ENCODE data around the gene ERP44. TPM values are rescaled to one million over a fixed set of nuclear protein-coding genes. Genes with fewer than 3 reads are reported as not detected.

Gene ERP44
- polyA plus RNA-seq, 4 donors, result 11.9 to 43.6 (median 21.1) TPM

DNA sequence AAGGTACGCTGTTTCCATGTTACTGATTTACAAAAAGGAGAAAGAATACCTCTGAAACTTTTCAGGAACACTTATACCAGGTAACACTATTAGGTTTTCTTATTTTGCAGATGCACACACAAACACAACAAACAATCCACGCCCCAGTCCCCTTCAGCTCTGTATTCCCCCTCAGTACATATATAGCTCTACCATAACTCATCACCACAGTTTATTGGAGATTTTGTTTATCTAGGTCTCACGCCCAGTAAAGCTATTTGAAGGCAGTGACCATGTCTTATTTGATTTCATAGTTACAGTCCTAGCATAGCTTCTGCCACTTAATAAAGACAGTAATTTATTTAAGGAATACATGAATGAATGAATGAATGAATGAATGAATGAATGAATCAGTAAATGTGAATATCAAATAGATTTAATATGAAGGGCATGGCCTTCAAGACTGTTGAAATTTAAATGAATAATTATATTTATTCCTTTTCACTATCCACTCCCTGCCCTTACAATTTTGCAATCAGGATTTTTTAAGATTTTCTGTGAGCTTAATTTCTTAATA, 33.2 kb upstream of the ERP44 start:
- Histone ChIP-seq H3K4me3 (ENCODE audit: low read depth in 1 of 3, low read length in 3 of 3) (no peak overlapping the region), H3K27me3 (ENCODE audit: control insufficient read depth in 3 of 3, insufficient read depth in 3 of 3, low read length in 3 of 3) (no peaks in the 10 kb centered on the region), H3K9me3 (ENCODE audit: control insufficient read depth in 2 of 2, insufficient read depth in 1 of 2, low read depth in 1 of 2, low read length in 1 of 2) (no peaks in the 10 kb centered on the region), H3K4me1 (ENCODE audit: control insufficient read depth in 3 of 3, insufficient read depth in 2 of 3, low read depth in 1 of 3, low read length in 2 of 3) (no peaks in the 10 kb centered on the region), H3K27ac (ENCODE audit: low read depth in 1 of 3, low read length in 2 of 3) (no peak overlapping the region), H3K36me3 (ENCODE audit: control insufficient read depth in 3 of 3, insufficient read depth in 2 of 3, low read depth in 1 of 3, low read length in 3 of 3) (peaks cover 0 to 6% (median 1%) of the 10 kb centered on the region in 3 donors)
- WGBS, 3 donors, result 93 to 99% (median 96%) methylated on average over 3 of the region's 3 CpGs
- FAIRE-seq, result no peak
- no peak for DNase-seq

DNA sequence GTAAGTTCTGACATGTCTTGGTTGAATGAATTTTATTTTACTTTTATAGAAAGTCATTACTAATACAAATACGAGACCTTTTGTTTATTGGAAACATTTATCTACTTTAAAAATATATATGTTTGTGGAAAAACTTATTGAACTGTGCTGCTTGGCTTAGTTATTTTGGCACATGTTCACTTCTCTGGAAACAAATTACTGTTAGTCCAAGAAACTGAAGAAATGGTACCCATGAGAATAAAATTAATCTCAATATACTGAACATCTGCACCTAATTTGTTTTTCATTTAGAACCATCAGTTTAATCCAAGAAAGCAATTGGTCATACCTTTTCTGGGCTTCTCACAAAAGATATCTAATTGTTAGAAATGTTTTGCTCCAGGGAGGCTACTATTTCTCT, 32.4 kb upstream of the ERP44 start:
- Histone ChIP-seq H3K4me3 (ENCODE audit: low read depth in 1 of 3, low read length in 3 of 3) (no peak overlapping the region), H3K4me1 (ENCODE audit: control insufficient read depth in 3 of 3, insufficient read depth in 2 of 3, low read depth in 1 of 3, low read length in 2 of 3) (no peaks in the 10 kb centered on the region), H3K27ac (ENCODE audit: low read depth in 1 of 3, low read length in 2 of 3) (no peak overlapping the region), H3K36me3 (ENCODE audit: control insufficient read depth in 3 of 3, insufficient read depth in 2 of 3, low read depth in 1 of 3, low read length in 3 of 3) (peaks cover 0 to 8% (median 1%) of the 10 kb centered on the region in 3 donors), H3K27me3 (ENCODE audit: control insufficient read depth in 3 of 3, insufficient read depth in 3 of 3, low read length in 3 of 3) (no peaks in the 10 kb centered on the region), H3K9me3 (ENCODE audit: control insufficient read depth in 2 of 2, insufficient read depth in 1 of 2, low read depth in 1 of 2, low read length in 1 of 2) (no peaks in the 10 kb centered on the region)
- no peak for FAIRE-seq
- DNase-seq, result no peak
- 89 to 100% (median 94%) methylated on average over 1 of the region's 1 CpG for WGBS, 3 donors

DNA sequence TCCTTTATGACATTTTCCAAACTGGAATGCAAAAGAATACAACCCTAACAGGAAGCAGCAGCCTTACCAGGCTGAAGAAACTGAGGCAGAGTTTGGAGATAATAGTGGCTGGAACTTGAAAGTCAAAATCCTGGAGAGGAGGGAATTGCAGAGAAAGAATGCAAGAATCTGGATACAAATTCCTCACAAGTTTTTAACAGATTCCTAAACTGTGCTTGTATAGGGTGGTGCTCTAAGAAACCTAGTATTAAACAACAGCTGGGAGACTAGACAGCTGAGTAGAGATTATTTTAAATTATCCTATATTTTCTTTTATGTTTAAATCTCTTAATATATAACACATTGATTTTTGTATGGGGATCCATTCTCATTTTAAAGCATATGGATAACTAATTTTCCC, 31.0 kb upstream of the ERP44 start:
- Histone ChIP-seq H3K36me3 (ENCODE audit: control insufficient read depth in 3 of 3, insufficient read depth in 2 of 3, low read depth in 1 of 3, low read length in 3 of 3) (peaks cover 0 to 8% (median 1%) of the 10 kb centered on the region in 3 donors), H3K4me3 (ENCODE audit: low read depth in 1 of 3, low read length in 3 of 3) (no peak overlapping the region), H3K9me3 (ENCODE audit: control insufficient read depth in 2 of 2, insufficient read depth in 1 of 2, low read depth in 1 of 2, low read length in 1 of 2) (no peaks in the 10 kb centered on the region), H3K4me1 (ENCODE audit: control insufficient read depth in 3 of 3, insufficient read depth in 2 of 3, low read depth in 1 of 3, low read length in 2 of 3) (no peaks in the 10 kb centered on the region), H3K27ac (ENCODE audit: low read depth in 1 of 3, low read length in 2 of 3) (no peak overlapping the region), H3K27me3 (ENCODE audit: control insufficient read depth in 3 of 3, insufficient read depth in 3 of 3, low read length in 3 of 3) (no peaks in the 10 kb centered on the region)
- DNase-seq (no peak), FAIRE-seq (no peak)

DNA sequence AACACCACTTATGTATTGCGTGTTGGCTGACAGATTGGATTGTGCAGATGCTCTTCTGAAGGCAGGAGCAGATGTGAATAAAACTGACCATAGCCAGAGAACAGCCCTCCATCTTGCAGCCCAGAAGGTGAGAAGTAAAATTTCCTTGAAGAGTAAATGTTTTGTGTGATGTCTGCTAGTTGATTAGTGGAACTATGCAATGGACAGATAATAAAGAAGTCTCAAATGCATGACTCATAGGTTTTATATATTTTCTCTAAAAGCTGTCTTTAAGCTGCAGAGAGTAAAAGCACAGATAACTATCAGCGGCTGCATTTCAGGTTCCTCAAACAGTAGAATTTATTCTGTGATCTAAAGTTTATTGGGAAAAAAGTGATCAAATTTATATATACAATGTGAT, 27.6 kb upstream of the ERP44 start:
- no peak for FAIRE-seq

DNA sequence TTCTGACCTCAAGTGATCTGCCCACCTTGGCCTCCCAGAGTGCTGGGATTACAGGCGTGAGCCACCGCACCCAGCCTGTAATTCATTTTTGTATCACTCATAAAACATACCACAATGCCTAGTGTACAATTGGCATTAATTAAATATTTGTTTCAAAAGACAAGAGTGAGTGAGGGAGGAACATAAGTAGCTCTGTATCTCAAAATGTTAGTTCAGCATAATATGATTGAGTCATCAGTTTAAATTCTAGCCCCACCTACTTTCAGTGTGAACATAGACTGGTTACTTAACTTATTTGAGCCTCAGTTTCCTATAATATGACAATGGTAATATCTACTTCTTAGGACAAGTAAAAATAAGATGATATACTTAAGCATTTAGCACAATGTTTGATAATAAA, 27.1 kb upstream of the ERP44 start:
- FAIRE-seq, result no peak
- DNase-seq, result no peak
- Histone ChIP-seq H3K4me1 (ENCODE audit: control insufficient read depth in 3 of 3, insufficient read depth in 2 of 3, low read depth in 1 of 3, low read length in 2 of 3) (no peaks in the 10 kb centered on the region), H3K27ac (ENCODE audit: low read depth in 1 of 3, low read length in 2 of 3) (no peak overlapping the region), H3K36me3 (ENCODE audit: control insufficient read depth in 3 of 3, insufficient read depth in 2 of 3, low read depth in 1 of 3, low read length in 3 of 3) (peaks cover 0 to 6% (median 1%) of the 10 kb centered on the region in 3 donors), H3K9me3 (ENCODE audit: control insufficient read depth in 2 of 2, insufficient read depth in 1 of 2, low read depth in 1 of 2, low read length in 1 of 2) (peaks cover 0 to 2% of the 10 kb centered on the region in 2 donors), H3K27me3 (ENCODE audit: control insufficient read depth in 3 of 3, insufficient read depth in 3 of 3, low read length in 3 of 3) (no peaks in the 10 kb centered on the region), H3K4me3 (ENCODE audit: low read depth in 1 of 3, low read length in 3 of 3) (no peak overlapping the region)
- WGBS, 3 donors, result 96 to 98% (median 97%) methylated on average over 2 of the region's 2 CpGs

More for the DNA sequence above, 27.6 kb upstream of the ERP44 start:
- H3K27me3 ChIP-seq (ENCODE audit: control insufficient read depth in 3 of 3, insufficient read depth in 3 of 3, low read length in 3 of 3), result no peaks in the 10 kb centered on the region
- peaks cover 0 to 6% (median 1%) of the 10 kb centered on the region in 3 donors for H3K36me3 ChIP-seq (ENCODE audit: control insufficient read depth in 3 of 3, insufficient read depth in 2 of 3, low read depth in 1 of 3, low read length in 3 of 3)
- peaks cover 0 to 2% of the 10 kb centered on the region in 2 donors for H3K9me3 ChIP-seq (ENCODE audit: control insufficient read depth in 2 of 2, insufficient read depth in 1 of 2, low read depth in 1 of 2, low read length in 1 of 2)
- H3K4me3 ChIP-seq (ENCODE audit: low read depth in 1 of 3, low read length in 3 of 3), result no peak overlapping the region
- WGBS, 3 donors, result 94 to 98% (median 95%) methylated on average over 2 of the region's 2 CpGs
- H3K27ac ChIP-seq (ENCODE audit: low read depth in 1 of 3, low read length in 2 of 3), result no peak overlapping the region
- DNase-seq, result no peak
- no peaks in the 10 kb centered on the region for H3K4me1 ChIP-seq (ENCODE audit: control insufficient read depth in 3 of 3, insufficient read depth in 2 of 3, low read depth in 1 of 3, low read length in 2 of 3)

DNA sequence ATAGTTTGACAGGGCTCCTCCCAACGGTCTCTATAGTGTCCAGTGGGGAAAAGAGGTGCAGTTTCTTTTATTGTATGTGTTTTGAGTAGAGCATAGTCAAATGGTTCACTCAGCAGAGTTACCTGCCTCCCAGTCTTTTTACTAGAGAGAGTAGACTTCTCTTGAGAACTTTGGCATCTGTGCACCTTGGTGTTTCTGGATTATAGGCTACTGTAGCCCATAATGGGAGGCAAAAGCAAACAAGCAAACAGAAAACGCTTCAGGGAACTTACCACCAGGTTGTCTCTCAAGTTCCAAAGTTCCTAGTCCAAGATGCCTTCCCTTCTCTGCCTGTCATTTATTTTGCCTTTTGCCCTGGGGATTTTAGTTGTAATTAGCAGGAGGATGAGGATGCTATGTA, 26.4 kb upstream of the ERP44 start:
- 67 to 84% (median 70%) methylated on average over 2 of the region's 2 CpGs for WGBS, 3 donors
- FAIRE-seq (no peak), DNase-seq (peak in 1 of 2 donors; percentile 6)
- no peak overlapping the region for H3K27ac ChIP-seq (ENCODE audit: low read depth in 1 of 3, low read length in 2 of 3)
- peaks cover 0 to 2% of the 10 kb centered on the region in 2 donors for H3K9me3 ChIP-seq (ENCODE audit: control insufficient read depth in 2 of 2, insufficient read depth in 1 of 2, low read depth in 1 of 2, low read length in 1 of 2)
- H3K27me3 ChIP-seq (ENCODE audit: control insufficient read depth in 3 of 3, insufficient read depth in 3 of 3, low read length in 3 of 3), result no peaks in the 10 kb centered on the region
- no peak overlapping the region for H3K4me3 ChIP-seq (ENCODE audit: low read depth in 1 of 3, low read length in 3 of 3)
- H3K36me3 ChIP-seq (ENCODE audit: control insufficient read depth in 3 of 3, insufficient read depth in 2 of 3, low read depth in 1 of 3, low read length in 3 of 3), result peaks cover 0 to 6% (median 1%) of the 10 kb centered on the region in 3 donors
- no peaks in the 10 kb centered on the region for H3K4me1 ChIP-seq (ENCODE audit: control insufficient read depth in 3 of 3, insufficient read depth in 2 of 3, low read depth in 1 of 3, low read length in 2 of 3)

DNA sequence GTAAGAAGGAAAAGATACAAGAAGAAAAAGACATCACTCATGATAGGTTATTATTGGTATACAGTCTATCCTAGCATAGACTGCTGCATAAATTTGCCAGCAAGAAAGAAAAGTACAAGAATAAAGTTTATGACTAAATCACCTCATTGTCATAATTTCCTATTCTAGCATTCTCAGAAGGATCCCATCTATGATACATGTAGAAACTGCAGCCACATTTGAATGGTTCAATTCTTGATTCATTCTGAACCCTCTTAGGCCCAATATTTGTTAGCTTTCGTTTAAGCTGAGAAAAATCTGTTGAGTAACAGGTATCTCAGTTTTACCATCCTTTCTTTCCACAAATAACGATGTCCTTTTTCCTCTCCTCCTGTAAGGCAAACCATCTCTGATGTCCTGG, 21.5 kb upstream of the ERP44 start:
- Histone ChIP-seq H3K4me3 (ENCODE audit: low read depth in 1 of 3, low read length in 3 of 3) (no peak overlapping the region), H3K27ac (ENCODE audit: low read depth in 1 of 3, low read length in 2 of 3) (no peak overlapping the region), H3K9me3 (ENCODE audit: control insufficient read depth in 2 of 2, insufficient read depth in 1 of 2, low read depth in 1 of 2, low read length in 1 of 2) (peaks cover 0 to 2% of the 10 kb centered on the region in 2 donors), H3K36me3 (ENCODE audit: control insufficient read depth in 3 of 3, insufficient read depth in 2 of 3, low read depth in 1 of 3, low read length in 3 of 3) (peaks cover 0 to 13% (median 0%) of the 10 kb centered on the region in 3 donors), H3K27me3 (ENCODE audit: control insufficient read depth in 3 of 3, insufficient read depth in 3 of 3, low read length in 3 of 3) (no peaks in the 10 kb centered on the region), H3K4me1 (ENCODE audit: control insufficient read depth in 3 of 3, insufficient read depth in 2 of 3, low read depth in 1 of 3, low read length in 2 of 3) (no peaks in the 10 kb centered on the region)
- DNase-seq (no peak), FAIRE-seq (no peak)
- WGBS, 3 donors, result 85 to 94% (median 85%) methylated on average over 2 of the region's 2 CpGs

DNA sequence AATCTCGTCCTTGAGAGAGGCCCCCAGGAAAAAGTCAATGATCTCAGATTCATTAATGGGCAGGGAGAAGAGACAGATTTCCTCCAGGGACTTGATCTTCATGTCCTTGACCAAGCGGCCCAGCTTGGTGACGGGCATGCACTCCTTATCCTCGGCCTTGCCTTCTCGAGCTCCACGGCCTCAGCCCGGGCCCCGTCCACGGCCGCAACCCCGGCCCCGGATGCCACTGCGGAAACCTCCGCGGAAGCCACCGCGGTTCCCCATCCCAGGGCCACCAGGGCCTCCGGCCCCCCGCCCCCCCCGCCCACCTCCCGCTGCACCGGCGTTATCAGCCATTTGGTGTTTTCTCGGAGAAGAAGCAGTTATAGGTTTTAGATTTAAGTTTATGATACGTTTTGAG, 18.5 kb upstream of the ERP44 start:
- Histone ChIP-seq H3K27me3 (ENCODE audit: control insufficient read depth in 3 of 3, insufficient read depth in 3 of 3, low read length in 3 of 3) (no peaks in the 10 kb centered on the region), H3K36me3 (ENCODE audit: control insufficient read depth in 3 of 3, insufficient read depth in 2 of 3, low read depth in 1 of 3, low read length in 3 of 3) (peaks cover 0 to 15% (median 0%) of the 10 kb centered on the region in 3 donors), H3K9me3 (ENCODE audit: control insufficient read depth in 2 of 2, insufficient read depth in 1 of 2, low read depth in 1 of 2, low read length in 1 of 2) (no peaks in the 10 kb centered on the region), H3K4me1 (ENCODE audit: control insufficient read depth in 3 of 3, insufficient read depth in 2 of 3, low read depth in 1 of 3, low read length in 2 of 3) (no peaks in the 10 kb centered on the region), H3K27ac (ENCODE audit: low read depth in 1 of 3, low read length in 2 of 3) (no peak overlapping the region), H3K4me3 (ENCODE audit: low read depth in 1 of 3, low read length in 3 of 3) (no peak overlapping the region)
- FAIRE-seq, result no peak
- 97% methylated on average over 25 of the region's 25 CpGs for WGBS, 3 donors
- DNase-seq, result no peak

DNA sequence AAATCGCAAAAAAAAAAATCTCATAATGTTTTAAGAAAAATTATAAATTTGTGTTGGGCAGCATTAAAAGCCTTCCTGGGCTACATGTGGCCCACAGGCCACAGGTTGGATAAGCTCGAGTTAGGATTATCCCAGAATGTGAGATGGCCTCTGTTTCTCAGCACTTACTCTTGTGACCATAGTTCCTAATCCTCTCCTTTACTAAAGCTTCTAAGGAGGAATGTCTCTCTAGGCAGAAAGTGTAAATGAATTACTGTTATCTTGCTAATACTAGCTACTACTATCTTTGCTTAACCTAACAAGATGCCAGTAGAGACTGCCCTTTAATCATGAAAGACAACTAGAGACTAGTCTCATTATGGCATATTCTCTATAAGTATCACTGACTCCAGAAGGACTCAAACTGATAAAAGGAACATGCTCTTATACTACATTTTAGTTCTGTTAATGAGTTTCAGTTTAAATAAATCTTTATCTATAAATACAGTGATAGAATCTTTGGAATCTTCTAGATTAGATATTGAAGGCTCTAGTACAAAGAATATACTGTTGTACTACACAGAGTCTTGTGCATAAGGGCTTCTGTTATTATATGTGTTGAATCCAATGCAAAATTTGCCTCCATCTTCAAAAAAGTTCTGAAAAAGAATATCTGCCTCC, 14.0 kb upstream of the ERP44 start:
- no peak overlapping the region for H3K27ac ChIP-seq (ENCODE audit: low read depth in 1 of 3, low read length in 2 of 3)
- no peak for FAIRE-seq
- peaks cover 2 to 11% (median 2%) of the 10 kb centered on the region in 3 donors for H3K36me3 ChIP-seq (ENCODE audit: control insufficient read depth in 3 of 3, insufficient read depth in 2 of 3, low read depth in 1 of 3, low read length in 3 of 3)
- H3K9me3 ChIP-seq (ENCODE audit: control insufficient read depth in 2 of 2, insufficient read depth in 1 of 2, low read depth in 1 of 2, low read length in 1 of 2), result no peaks in the 10 kb centered on the region
- WGBS, 3 donors, result 93 to 96% (median 93%) methylated on average over 2 of the region's 2 CpGs
- no peak for DNase-seq
- no peaks in the 10 kb centered on the region for H3K4me1 ChIP-seq (ENCODE audit: control insufficient read depth in 3 of 3, insufficient read depth in 2 of 3, low read depth in 1 of 3, low read length in 2 of 3)
- no peaks in the 10 kb centered on the region for H3K27me3 ChIP-seq (ENCODE audit: control insufficient read depth in 3 of 3, insufficient read depth in 3 of 3, low read length in 3 of 3)
- no peak overlapping the region for H3K4me3 ChIP-seq (ENCODE audit: low read depth in 1 of 3, low read length in 3 of 3)
